AG04450 (cell line): ENCODE measurements around the gene GABRR3. TPM values are rescaled to one million over a fixed set of nuclear protein-coding genes. Genes with fewer than 3 reads are reported as not detected.

Experiments
- CTCF ChIA-PET: fragments of 300-600, 350-600 bp; formaldehyde crosslinking; extraction: SDS; loops from one replicate; lab custom pipeline; 2022; ENCODE audit warnings: antibody characterized with exemption, inconsistent platforms; lab: Charles Lee
- POLR2A ChIA-PET: fragments of 350-600 bp; formaldehyde crosslinking; extraction: SDS; loops from one replicate; lab custom pipeline; 2021; ENCODE audit warnings: antibody characterized with exemption, inconsistent platforms; lab: Yijun Ruan, JAX
- DNase-seq: peaks from one replicate; pipeline ENCODE4 v3.0.0-alpha.2; 2011; ENCODE audit warnings: low read depth, low spot score
- H3K27ac ChIP-seq: one replicate; pipeline ENCODE4 v1.5.1; 2012; ENCODE audit warnings: low read depth, low read length, control low read depth
- H3K27me3 ChIP-seq: one replicate; pipeline ENCODE4 v1.6.0; 2012; ENCODE audit warnings: low read length; ENCODE audit not compliant: control insufficient read depth, insufficient read depth
- H3K4me3 ChIP-seq: 2 replicates; pipeline ENCODE4 v1.5.1; 2011; ENCODE audit warnings: mild to moderate bottlenecking, low read depth, low read length, control low read depth
- H3K9me3 ChIP-seq: 2 replicates; pipeline ENCODE4 v1.5.1; 2012; ENCODE audit warnings: low read length; ENCODE audit not compliant: control insufficient read depth, insufficient read depth
- polyA plus RNA-seq: library from polyadenylated mRNA; depleted of rRNA; stranded (reverse); fragments of >200 nt; gene quantifications from 2 replicates; pipeline ENCODE4 v1.2.3, GENCODE V29; 2011
- TF ChIP-seq, protein P1 (sequence below): IDR thresholded peaks from 2 replicates; pipeline ENCODE4 v1.5.1; 2011; ENCODE audit warnings: low read depth, low read length, control low read depth, inconsistent platforms

Gene GABRR3
- polyA plus RNA-seq, 1 experiment: not detected

DNA sequence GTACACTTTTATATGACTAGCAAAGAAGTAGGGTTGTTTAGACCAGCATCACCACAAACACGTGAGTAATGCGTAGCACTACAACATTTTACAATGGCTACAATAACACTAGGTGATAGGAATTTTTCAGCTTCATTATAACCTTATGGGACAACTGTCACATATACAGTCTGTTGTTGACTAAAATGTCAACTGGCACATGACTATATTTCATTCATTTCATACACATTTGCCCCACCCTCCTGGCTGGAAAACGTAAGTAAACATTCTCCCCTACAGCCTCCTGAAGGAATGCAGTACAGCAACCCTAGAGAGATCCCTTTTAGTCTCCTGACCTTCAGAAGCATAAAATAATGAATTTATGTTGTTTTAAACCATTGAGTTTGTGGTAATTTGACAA lies 79.1 kb downstream of the GABRR3 start:
- POLR2A ChIA-PET: no interaction called here
- TF ChIP-seq, protein P1, sequence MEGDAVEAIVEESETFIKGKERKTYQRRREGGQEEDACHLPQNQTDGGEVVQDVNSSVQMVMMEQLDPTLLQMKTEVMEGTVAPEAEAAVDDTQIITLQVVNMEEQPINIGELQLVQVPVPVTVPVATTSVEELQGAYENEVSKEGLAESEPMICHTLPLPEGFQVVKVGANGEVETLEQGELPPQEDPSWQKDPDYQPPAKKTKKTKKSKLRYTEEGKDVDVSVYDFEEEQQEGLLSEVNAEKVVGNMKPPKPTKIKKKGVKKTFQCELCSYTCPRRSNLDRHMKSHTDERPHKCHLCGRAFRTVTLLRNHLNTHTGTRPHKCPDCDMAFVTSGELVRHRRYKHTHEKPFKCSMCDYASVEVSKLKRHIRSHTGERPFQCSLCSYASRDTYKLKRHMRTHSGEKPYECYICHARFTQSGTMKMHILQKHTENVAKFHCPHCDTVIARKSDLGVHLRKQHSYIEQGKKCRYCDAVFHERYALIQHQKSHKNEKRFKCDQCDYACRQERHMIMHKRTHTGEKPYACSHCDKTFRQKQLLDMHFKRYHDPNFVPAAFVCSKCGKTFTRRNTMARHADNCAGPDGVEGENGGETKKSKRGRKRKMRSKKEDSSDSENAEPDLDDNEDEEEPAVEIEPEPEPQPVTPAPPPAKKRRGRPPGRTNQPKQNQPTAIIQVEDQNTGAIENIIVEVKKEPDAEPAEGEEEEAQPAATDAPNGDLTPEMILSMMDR: no peak
- DNase-seq: no peak
- no peaks in the 10 kb centered on the region for H3K27me3 ChIP-seq
- no peaks in the 10 kb centered on the region for H3K9me3 ChIP-seq
- CTCF ChIA-PET: interaction anchor here (0.9 kb wide), 1 partner anchor 15 kb away, joined by 3 read pairs; no protein-coding TSS in a partner anchor
- H3K4me3 ChIP-seq: no peak overlapping the region
- H3K27ac ChIP-seq: no peak overlapping the region

DNA sequence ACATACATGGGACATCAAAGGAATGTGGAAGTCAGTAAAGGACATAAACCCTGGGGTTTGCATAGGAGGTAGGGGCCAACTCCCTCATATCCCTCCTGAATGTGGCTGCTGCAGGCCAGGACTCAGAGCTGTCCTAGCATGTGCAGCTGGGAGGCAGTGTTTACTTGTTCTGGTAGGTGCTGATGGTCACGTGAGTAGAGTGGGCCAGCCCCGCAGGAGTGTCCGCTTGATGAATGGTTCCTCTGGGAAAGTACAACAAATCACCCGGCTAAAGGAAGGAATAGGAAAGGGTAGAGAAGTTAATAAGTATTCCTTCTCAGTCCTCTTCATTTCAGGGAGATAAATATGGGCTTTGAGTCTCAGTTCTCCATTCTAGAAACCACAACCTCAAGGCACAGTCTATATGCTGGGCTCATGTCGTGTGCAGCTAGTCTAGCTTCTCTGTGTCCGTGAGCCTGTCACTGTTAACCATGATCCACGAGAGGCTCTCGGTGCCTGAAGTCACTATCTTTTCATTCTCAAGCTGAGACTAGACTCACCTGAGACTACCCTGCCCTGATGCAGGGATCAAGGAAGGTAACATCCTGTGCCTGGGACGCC lies 80.8 kb downstream of the GABRR3 start:
- POLR2A ChIA-PET: no interaction called here
- H3K4me3 ChIP-seq: no peak overlapping the region
- TF ChIP-seq, protein P1: no peak
- no peak for DNase-seq
- H3K27ac ChIP-seq: no peak overlapping the region
- CTCF ChIA-PET: no interaction called here
- H3K27me3 ChIP-seq: no peaks in the 10 kb centered on the region
- no peaks in the 10 kb centered on the region for H3K9me3 ChIP-seq

DNA sequence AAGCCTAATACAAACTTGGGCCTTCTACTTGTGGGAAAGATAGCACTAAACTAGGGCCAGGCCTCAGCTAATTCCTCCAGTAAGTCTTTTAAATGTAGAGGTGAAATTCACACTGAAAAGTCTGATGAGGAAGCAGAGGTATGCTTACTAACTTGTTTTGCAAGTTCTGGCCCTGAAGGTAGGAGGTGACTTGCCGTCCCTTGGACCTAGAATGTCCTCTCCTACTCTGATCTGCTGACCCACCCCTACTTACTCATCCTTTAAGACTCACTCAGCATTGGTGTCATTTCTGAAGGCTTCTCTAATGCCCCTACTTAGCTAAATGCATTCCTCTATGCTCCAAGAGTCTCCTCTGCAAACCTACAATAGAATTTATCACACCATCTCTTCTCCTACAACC lies 82.2 kb downstream of the GABRR3 start:
- CTCF ChIA-PET: interaction anchor here (0.9 kb wide), 1 partner anchor 70 kb away, joined by 4 read pairs; no protein-coding TSS in a partner anchor

DNA sequence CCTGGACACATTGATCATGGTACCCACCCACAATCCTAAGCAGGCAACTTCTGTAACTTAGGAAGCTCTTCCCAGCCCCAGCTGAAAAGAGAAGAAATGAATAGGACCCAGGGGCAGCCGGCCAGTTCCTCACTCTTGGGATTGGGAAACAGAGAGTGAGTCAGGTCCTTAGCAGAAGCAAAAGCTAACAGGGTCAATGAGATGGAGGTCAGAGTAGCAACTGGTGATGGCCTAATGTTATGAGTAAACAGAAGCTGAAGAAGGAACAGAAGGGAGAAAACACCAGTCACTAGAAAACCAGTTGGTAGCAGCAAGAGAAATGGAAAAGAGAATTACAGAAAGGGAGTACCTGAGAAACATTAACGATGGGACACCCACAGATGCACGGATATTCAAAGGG lies 82.8 kb downstream of the GABRR3 start:
- no peaks in the 10 kb centered on the region for H3K9me3 ChIP-seq
- ChIA-PET POLR2A (no interaction called here), CTCF (interaction anchor here (0.9 kb wide), 1 partner anchor 70 kb away, joined by 4 read pairs; no protein-coding TSS in a partner anchor)
- H3K4me3 ChIP-seq: no peak overlapping the region
- no peaks in the 10 kb centered on the region for H3K27me3 ChIP-seq
- TF ChIP-seq, protein P1: no peak
- H3K27ac ChIP-seq: no peak overlapping the region
- DNase-seq: peak; percentile 10

More for the DNA sequence above, 82.2 kb downstream of the GABRR3 start:
- POLR2A ChIA-PET: no interaction called here
- DNase-seq: no peak
- no peak overlapping the region for H3K4me3 ChIP-seq
- no peaks in the 10 kb centered on the region for H3K27me3 ChIP-seq
- TF ChIP-seq, protein P1: no peak
- H3K9me3 ChIP-seq: no peaks in the 10 kb centered on the region
- no peak overlapping the region for H3K27ac ChIP-seq

DNA sequence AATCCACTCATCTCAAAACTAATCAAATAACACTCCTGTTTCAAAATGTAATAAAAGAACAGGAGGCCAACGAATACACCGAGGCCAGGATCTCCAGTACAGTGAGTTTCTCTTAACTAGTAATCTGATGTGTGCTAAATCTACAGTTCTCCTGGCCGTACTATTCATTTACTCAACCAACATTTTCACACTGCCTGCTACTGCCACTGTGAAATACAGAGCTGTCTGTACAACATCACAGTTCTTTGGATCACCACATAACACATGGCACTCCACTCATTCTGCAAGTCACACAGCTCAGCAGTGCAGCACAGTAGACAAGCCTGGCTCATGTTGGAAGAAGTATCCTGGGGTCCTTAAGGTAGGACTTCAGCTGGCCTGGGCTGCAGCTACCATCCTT lies 84.8 kb downstream of the GABRR3 start:
- H3K4me3 ChIP-seq: no peak overlapping the region
- H3K27ac ChIP-seq: no peak overlapping the region
- H3K9me3 ChIP-seq: no peaks in the 10 kb centered on the region
- ChIA-PET POLR2A (no interaction called here), CTCF (interaction anchor here (1.8 kb wide), 1 partner anchor 73 kb away, joined by 4 read pairs; no protein-coding TSS in a partner anchor)
- TF ChIP-seq, protein P1: no peak
- H3K27me3 ChIP-seq: no peaks in the 10 kb centered on the region
- DNase-seq: no peak
